ENCODE measurements around the gene SOCS6.

DNA sequence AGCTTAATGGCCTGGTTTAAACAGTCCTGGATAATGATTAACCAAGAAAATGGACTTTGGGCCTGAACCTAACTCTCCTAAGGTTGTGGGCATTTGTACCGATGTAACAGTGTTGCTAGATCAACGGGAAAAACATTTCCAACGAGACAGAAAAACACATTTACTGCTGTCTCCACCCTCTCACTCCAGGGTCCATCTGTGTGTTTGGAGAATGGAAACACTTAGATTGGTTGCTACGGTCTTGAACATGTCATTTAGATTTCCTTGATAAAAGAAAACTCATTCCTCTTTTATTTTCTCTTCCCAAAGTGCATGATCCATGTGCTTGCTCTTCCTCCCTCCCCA, 88.0 kb downstream of the SOCS6 start:
- TF ChIP-seq CTCF (IDR thresholded peaks at IDR 0.05): no peak
- TF ChIP-seq POLR2AphosphoS5 (IDR thresholded peaks at IDR 0.05): no peak
